ENCODE data around the gene CSMD2.

CSMD2 gene

GRCh38 chr1:33466159-33466558 is 698.9 kb downstream of the CSMD2 start:
- DNase-seq: no peak

DNA sequence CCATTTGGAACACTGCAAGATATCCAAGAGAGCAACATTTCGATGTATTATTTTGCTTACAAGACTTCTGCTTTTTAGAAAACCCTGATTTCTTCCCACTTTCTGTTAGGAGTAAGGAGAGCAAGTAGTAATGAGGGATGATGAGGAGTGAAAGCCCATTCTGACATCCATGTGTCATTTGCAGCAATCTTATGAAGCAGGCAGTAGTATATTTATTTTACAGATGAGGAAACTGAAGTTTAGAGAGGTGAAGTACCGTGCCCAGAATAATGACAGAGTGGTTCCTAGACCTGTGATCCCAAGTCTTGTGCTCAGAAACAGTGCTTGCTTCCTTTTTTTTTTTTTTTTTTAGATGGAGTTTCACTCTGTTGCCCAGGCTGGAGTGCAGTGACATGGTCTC is 699.7 kb downstream of the CSMD2 start:
- DNase-seq: no peak

DNA sequence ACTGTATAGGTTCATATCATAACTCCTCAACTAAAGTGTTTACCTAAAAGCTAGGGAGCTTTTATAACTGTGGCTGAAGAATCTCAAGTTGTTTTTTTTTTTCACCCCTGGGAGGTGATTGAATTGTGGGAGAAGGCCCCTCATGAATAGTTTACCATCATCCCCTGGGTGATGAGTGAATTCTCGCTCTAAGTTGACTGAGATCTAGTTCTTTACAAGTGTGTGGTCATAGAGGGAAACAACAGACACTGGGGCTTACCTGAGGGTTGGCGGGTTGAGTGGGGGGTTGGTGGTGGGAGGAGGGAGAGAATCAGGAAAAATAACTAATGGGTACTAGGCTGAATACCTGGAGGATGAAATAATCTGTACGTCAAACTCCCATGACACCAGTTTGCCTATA is 700.5 kb downstream of the CSMD2 start:
- no peak for DNase-seq

All from activated CD4-positive, CD25-positive, alpha-beta regulatory T cell (primary cell).